HG02798 (cell line): Measurements from ENCODE around the gene ARHGEF19.
"Not testable (repeated sequence)": the region's sequence is repeated elsewhere in the genome, so short reads cannot be mapped to it uniquely, and the experiment has no call there.

Experiments used
- ATAC-seq: cut with Tn5 transposase; IDR thresholded peaks from one replicate; pipeline ENCODE4 v1.9.1; 2021; ENCODE audit warnings: mild to moderate bottlenecking; ENCODE audit not compliant: unreplicated experiment, poor library complexity

ARHGEF19 gene

DNA sequence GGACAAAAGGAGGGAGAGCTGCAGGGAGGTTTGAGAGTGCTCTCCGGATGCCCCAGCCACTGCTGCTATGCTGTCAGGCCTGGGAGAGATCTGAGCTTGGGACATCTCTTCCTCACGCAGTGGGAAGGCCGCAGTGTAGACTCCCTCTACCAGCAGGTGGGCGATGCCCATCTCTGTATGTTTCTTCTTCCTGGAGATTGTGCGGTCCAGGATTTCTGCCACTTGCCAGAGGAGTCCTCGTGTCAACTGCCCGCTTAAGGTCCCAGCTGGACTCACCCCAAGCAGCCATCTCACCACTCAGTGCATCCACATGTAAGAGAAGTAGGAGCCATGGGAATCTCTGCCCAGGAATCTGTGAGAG, 13.7 kb upstream of the ARHGEF19 start:
- no peak for ATAC-seq

DNA sequence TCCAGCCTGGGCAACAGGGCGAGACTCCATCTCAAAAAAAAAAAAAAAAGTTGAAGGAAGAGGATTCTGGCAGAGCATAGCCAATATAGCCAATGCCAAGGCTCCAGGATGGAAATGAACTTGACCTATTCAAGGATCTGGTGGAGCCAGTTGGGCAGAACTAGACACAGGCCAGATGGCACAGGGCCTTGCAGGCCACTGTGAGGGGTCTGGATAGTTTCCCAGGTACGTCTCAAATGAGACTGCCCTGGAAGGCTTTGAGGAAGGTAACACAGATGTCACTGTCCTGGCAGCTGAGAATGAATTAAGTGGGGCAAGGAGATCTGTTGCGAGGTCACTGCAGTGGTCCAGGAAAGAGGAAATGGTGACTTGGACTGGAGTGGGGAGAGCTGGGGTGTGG, 12.0 kb upstream of the ARHGEF19 start:
- no peak for ATAC-seq

DNA sequence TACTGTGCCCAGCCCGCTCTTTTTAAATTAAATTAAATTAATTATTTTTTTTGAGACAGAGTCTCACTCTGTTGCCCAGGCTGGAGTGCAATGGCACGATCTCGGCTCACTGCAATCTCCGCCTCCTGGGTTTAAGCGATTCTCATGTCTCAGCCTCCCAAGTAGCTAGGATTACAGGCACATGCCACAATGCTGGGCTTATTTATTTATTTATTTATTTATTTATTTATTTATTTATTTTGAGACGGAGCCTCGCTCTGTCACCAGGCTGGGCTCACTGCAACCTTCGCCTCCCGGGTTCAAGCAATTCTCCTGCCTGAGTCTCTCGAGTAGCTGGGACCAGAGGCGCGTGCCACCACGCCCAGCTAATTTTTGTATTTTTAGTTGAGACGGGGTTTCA, 10.3 kb upstream of the ARHGEF19 start:
- ATAC-seq, result not testable (repeated sequence)

DNA sequence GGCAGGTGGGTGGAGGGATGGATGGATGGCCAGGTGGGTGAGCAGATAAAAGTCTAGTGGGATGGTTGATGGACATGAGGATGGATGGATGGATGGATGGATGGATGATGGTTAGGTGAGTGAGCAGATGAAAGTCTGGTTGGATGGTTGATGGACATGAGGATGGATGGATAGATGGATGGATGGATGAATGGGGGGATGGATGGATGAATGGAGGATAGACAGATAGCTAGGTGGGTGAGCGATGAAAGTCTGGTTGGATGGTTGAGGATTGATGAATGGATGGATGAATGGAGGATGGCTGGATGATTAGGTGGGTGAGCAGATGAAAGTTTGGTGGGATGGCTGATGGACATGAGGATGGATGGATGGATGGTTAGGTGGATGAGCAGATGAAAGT, 9.0 kb upstream of the ARHGEF19 start:
- ATAC-seq, result no peak

DNA sequence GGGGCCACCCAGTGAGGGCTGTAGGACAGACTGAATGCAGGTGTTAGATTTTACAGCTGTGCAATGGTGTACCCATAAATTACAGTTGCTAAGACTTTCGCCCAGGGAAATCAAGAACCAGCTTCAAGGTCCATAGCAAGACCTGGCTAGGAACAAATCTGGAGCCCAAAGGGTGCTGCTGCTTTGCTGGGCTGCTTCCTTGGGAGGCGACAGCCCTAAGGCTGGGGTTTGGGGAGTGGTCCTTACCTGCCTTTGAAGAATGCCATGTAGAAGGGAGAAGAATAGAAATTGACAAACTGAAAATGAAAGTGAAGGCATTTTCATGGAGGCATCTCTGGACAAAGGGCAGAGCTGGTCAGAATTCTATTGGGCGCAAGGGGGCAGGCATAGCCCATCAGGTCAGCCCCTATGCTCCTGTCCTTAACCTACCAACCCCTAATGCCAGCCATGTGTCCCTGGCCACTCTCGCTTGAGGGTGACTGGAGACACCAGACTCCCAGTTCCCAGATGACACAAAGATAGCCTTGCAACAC, 7.6 kb upstream of the ARHGEF19 start:
- no peak for ATAC-seq

DNA sequence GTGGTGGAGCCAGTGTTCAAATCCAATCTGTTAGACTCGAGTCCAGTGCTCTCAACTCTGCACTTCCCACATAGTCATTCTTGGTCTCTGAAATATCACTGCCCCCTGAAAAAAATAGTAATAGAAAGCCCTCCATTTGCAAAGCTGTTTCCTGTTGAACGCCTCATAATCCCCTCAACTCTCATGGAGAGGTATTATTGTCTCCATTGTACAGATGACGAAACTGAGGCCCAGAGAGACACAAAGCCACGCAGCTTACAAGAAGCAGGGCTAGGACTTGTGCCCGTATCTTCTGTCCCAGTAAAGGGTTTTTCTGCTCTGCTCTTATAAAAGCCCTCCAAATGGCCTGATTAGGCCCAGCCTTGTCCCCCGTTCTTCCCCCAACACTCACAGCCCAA, 6.2 kb upstream of the ARHGEF19 start:
- no peak for ATAC-seq

DNA sequence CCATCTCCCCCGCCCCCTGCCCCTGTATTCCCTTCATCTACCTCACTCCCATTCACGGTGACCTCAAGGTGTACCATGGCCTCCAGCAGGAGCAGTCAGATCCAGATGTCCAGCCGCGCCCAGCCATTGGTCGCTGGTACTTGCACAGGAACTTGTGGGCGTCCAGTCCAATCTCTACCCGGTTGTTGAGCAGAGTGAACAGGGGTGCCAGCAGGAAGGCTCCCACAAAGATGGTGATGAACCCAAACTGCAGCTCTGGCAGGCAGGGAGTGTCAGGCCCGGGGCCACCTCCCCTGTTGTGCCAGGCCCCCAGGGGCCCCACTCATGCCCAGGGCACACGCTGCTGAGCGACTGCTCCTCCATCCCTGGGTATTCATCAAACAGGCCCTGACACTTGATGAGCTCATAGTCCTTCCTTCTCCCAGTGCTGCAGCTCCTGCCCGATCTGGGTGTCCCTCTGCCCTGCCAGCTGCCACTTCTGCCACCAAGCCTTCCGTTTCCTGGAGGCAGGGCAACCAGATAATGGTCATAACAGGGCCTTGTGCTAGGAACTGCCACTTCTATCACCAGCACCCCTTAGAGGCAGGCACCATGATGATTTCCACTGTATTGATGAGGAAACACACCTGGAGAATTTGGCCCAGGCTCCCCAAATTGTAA, 5.7 kb upstream of the ARHGEF19 start:
- ATAC-seq, result no peak

DNA sequence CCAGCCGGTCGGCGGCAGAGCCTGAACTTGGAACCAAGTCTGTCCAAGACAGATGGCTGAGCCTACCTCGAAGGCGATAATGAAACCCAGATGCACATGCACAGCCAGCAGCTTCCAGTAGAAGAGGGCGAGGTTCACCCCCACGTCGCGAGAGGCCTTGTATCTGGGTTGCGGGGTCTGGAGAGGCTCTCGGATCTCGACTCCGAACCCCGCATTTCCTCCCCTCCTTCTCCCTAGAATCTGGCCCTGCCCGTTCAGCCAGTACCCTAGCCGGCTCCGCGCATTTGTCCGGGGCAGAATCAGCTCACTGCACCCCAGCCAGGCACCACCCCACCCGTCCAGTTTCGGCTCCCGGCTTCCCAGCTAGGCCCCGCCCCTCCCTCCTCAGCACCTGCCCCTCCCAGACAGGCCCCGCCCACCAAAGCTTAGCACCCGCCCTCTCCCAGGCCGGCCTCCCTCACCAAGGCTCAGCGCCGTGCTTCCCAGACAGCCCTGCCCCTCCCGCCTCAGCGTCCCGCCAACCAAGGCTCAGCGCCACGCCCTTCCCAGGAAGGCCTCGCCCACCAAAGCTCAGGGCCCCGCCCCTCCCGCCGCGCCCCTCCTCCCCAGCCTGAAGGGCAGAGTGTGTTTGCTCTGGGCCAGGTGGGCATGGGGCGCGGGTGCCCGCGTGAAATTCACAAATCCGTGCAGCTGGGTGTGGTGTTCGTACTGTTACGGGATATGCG, 4.8 kb upstream of the ARHGEF19 start:
- peak; percentile 95 for ATAC-seq

DNA sequence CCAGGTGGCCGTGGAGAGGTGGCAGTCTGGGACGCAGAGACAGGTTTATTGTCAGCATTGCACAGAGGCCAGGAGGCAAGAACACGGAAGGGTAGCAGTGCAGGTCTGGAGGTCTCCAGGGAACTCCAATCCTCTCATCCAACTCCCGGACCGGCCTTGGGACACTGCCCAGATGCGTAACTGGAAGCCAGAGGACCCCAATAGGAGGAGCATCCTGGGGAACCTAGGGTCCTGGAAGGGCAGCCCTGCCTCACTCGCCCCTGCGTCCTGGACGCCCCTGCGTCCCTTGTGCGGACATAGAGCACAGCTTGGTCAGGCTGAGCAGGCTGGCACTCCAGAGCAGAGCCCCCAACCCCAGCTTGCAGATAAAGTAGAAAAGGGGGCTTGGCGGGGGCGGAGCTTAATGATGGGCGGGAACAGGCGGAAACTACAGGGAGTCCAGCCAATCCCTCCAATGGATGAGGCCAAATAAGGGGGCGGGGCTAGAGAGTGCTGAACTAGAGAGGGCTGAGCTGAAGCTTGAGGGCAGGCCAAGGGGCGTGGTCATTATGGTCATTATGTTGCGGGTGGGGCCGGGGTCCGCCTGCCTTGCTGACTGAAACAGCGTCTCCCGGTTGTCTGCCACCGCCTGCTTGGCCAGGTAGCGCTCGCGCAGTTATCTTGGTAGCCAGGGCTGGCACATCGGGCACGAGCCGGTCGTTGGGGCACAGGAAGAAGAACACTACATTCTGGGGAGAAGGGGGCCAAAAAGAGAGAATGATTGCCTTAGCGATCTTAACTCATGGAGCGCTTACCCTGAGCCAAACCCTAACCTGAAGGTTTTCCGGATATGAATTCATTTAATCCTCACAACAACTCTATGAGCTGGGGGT, 3.7 kb upstream of the ARHGEF19 start:
- no peak for ATAC-seq

DNA sequence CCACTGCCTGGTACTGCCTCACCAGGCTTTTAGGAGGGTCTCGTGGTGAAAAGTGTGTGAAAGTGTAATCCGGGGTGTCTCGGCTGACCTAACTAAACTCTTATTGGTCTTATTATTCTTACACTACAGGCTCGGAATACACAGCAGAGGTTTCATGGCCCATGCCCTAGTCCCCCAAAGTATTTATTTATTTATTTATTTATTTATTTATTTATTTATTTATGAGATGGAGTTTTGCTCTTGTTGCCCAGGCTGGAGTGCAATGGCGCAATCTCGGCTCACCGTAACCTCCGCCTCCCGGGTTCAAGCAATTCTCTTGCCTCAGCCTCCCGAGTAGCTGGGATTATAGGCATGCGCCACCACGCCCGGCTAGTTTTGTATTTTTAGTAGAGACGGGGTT, 2.8 kb upstream of the ARHGEF19 start:
- not testable (repeated sequence) for ATAC-seq

DNA sequence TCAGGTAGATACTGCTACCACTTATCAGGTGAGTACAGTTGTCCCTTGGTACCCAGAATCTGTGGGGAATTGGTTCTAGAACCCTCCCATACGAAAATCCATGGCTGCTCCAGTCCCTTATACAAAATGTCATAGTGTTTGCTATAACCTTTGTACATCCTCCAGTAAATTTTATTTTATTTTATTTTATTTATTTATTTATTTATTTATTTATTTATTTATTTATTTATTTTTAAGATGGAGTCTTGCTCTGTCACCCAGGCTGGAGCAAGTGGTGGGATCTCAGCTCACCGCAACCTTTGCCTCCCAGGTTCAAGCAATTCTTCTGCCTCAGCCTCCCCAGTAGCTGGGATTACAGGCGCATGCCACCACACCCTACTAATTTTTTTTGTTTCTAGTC, 1.1 kb upstream of the ARHGEF19 start:
- not testable (repeated sequence) for ATAC-seq

DNA sequence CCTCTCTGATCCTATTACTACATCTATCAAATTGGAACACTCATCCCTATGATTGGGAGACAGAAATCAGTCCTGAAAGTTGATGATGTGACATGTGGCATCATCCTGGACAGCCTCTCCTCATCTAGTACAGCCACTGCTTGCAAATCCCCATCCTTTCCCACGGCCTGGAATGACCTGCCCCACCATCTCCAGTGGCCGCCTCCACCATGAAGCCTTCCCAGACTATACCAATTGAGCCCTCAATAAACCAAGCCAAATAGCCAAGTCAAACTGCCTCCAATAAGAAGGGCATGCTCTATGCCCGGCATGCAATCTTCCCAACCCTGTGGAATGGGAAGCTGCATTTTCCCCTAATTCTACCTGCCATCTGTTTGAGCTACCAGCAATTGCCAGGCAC, 561 bp upstream of the ARHGEF19 start:
- no peak for ATAC-seq

DNA sequence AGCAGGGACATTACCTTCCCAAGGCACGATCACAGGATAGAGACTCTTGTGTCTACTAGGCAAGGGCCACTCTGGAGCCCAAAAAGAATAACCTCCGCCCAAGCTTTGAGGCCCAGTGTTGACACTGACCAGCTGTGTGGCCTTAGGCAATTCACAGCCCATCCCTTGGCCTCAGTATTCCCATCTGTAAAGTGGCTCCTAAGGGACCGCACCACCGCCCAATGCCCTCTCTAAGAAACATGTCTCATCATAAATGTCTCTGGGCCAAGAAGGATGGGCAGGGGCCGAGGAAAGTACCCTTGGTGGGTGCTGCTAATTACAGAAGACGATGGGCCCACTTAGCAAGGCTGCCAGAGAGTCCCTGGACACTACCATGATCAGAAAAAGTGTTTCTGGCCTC, 628 bp downstream of the ARHGEF19 start:
- ATAC-seq, result no peak

DNA sequence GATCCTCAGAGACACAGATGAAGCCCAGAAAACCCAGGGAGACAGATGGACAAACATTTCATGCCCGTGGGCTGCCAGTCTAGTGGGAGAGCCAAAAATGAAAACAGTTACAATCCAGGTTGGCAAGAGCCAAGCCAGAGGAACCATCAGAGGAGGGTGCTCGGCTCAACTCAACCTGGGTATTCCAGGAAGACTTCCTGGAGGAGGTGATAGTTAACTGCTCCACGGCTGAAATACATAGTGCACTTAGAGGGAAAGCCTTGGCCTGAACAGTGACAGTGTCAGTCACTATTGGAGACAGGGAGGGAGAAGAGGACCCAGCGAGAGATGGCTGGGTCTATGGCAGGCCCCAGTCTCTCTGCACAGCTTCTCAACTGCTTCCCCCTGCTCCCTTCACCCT, 1.9 kb downstream of the ARHGEF19 start:
- no peak for ATAC-seq

DNA sequence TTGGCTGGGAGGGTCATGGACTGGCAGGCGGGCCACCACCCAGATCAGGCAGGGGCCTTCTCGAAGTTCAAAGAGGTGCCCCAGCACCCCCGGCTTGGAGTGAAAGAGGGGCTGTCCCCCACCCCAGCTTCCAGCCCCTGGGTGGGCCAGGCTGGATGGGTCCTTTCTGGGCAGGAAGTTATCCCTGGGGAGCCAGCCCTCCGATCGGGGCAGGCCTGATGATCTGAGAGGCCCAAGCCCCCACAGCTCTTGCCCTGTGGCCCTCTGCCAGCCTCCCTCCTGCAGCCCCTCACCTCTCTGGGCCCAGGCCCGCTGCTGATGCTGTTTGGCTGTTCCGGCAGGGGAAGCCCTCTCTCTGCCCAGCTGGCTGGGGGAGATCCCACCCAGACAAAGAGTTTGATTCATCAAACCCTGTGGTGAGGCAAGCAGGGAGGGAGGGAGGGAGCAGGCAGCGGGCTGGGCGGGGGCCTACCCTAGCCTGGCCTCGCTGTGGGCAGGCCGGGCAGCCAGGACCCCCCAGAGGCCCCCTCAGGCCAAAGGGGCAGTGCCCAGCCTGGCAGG, 2.5 kb downstream of the ARHGEF19 start:
- ATAC-seq, result no peak

DNA sequence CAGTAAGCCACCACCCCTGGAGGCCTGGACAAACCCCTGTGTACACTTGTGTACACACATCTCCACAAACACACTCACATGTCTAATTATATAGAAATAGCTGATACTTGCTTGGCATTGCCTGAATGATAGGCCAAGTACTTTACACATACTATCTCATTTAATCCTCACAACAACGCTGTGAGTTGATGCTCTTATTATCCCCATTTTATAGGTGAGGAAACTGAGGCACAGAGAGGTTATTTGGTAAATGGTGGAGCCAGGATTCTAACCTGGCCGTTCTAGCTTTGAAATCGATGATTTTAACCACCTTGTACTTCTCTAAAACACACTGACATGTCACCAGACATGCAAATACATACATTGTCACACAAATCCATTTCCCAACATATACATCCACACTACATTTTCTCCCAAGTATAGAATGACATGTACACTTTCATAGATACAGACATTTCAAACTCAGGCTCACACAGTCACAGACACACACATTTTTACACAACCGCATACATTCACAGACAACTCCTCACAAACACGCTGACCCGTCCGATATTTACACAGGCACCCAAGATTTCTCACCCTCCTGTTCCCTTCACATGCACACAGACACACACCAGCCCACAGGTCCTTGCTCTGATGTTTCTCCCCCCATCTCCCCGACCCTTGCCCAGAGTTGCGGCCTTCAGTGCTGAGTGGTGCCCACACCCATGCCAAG, 3.2 kb downstream of the ARHGEF19 start:
- no peak for ATAC-seq

DNA sequence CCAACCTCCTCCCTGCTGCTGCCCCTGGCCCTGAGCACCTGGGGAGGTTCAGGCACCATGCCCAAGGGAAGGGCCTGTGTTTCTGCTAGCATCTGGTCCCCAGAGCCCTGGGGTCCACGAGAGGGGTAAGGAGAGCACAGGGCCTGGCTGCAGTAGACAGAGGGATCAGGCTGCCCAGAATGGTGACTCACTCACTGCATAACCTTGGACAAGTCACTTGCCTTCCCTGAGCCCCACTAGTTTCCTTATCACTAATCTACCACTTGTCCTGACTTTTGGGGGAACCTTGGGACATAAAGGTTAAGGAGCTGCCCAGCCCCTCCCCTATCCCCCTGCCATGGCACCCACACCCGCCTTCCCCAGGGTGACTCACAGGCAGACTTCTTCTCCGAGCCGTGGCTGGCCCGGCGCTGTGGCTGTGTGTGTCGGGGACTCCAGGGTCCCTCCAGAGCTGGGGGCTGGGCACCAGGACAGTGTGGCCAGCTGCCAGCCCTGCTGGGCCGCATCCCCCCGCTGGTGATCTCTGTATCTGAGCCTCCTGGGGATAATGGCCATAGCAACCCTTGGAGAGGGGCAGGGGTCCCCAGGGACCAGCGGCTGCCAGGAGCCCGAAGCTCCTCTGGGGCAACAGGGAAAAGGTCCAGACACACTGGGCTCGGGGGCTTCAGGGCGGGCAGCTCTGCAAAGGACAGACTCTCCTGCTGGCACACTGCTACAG, 4.0 kb downstream of the ARHGEF19 start:
- ATAC-seq, result no peak

DNA sequence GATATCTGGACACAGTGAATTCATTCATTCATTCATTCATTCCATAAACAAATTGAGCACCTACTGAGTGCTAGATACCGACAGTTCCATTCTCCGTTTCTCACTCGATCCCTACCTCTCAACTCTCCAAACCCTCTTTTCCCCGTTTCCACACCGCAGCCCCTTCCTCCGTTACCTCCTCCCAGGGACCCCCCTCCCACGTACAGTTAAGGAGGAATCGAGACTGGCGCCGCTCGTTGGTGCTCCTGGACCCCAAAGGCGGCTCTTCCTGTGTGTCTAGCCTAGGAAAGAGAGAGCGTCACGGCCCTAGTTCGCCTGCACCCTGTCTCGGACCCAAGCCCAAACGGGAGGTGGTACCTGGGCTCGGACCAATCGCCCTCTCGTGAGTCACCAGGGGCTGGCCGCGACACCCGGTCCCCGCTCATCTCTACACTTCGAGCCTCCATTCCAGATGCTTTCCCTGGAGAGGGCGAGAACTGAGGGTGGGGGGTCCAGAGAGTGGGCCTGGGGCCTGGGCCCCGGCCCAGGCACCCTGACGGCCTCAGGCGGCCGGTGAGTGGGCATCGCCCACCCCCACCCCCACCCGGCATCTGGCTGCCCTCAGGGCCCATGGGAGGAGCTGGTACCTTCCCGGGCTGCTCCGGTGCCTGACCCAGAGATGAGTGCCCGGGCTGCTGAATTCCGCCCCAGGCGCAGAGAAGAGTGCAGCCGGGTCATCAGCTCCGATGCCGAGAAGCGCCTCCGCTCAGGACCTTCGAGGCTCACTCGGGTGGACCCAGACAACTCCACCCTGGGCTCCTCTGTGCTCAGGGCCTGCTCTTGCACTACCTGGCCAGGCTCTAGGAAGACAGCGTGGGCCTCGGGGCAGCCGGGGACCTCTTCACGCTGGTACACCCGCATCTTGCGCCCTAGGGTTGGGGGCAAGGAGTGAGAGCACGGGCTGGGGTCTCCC, 4.9 kb downstream of the ARHGEF19 start:
- ATAC-seq, result no peak
